SH-SY5Y (cell line): ENCODE data around the gene KIF4B.

ENCODE experiments used
- GATA2 ChIP-seq: IDR thresholded peaks from 2 replicates; pipeline ENCODE4 v1.6.1; 2011; ENCODE audit warnings: mild to moderate bottlenecking, low read depth, low read length
- GATA3 ChIP-seq: IDR thresholded peaks from 2 replicates; pipeline ENCODE4 v1.6.1; 2011; ENCODE audit warnings: low read depth, mild to moderate bottlenecking, low read length, moderate library complexity

Gene KIF4B, protein sequence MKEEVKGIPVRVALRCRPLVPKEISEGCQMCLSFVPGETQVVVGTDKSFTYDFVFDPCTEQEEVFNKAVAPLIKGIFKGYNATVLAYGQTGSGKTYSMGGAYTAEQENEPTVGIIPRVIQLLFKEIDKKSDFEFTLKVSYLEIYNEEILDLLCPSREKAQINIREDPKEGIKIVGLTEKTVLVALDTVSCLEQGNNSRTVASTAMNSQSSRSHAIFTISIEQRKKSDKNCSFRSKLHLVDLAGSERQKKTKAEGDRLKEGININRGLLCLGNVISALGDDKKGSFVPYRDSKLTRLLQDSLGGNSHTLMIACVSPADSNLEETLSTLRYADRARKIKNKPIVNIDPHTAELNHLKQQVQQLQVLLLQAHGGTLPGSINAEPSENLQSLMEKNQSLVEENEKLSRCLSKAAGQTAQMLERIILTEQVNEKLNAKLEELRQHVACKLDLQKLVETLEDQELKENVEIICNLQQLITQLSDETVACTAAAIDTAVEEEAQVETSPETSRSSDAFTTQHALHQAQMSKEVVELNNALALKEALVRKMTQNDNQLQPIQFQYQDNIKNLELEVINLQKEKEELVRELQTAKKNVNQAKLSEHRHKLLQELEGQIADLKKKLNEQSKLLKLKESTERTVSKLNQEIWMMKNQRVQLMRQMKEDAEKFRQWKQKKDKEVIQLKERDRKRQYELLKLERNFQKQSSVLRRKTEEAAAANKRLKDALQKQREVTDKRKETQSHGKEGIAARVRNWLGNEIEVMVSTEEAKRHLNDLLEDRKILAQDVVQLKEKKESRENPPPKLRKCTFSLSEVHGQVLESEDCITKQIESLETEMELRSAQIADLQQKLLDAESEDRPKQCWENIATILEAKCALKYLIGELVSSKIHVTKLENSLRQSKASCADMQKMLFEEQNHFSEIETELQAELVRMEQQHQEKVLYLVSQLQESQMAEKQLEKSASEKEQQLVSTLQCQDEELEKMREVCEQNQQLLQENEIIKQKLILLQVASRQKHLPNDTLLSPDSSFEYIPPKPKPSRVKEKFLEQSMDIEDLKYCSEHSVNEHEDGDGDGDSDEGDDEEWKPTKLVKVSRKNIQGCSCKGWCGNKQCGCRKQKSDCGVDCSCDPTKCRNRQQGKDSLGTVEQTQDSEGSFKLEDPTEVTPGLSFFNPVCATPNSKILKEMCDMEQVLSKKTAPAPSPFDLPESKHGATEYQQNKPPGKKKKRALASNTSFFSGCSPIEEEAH

GRCh38 chr5:155013526-155013925 lies at the start of gene KIF4B:
Gene KIF4B, plus strand, starts transcription at chr5:155013755. Its CDS starts 105 bp downstream, at chr5:155013860.
- no peak for TF ChIP-seq GATA2
- no peak for TF ChIP-seq GATA3

DNA sequence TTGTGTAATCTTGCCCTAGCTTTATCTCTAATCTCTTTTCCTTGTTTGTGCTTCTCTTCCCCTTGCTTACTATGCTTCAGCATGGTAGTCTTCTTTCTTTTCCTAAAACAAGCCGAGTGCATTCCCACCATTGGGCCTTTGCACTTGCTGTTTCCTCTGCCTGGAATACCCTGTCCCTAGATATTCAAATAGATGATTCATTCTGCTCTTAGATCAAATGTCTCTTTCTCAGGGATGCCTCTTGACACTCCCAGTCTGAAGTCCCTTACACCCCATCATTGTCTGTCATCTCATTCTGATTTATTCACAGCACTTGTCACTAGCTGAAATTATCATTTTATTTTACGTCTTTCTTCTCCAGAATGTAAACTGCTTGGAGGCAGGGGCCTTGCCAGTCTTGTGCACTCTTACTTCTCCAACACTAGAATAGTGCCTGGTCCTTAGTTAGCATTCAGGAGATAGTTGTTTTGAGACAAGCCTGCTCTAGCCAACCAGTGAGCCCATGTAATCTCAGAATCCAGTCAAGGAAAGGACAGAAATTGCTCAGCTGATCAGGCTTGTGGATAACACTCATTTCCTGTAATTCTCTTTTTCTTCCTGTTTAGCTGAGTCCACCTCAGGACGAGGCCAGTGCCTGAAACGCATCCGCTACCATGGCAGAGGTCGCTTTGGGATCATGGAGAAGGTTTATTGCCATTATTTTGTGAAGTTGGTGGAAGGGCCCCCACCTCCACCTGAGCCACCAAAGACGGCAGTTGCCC lies 47.3 kb upstream of the KIF4B start:
- TF ChIP-seq GATA2: no peak
- no peak for TF ChIP-seq GATA3

DNA sequence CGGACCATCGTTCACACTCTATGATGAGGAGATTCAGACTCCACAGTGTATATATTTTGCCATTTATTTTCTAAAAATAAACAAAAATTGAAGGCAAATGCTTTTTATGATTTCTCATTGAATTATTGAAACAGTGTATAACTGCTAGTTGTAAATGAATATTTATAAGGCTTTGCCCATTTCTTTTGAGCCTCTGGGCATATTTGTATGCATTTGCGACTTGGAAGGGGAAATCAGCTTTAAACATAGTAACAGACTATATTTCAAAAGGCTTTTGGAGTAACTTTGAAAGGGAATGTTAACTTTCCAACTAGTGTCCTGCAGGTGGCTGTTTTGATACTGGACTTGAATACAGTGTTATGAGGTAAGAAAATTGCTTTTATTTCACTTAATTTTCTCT lies 46.7 kb upstream of the KIF4B start:
- TF ChIP-seq GATA3: no peak
- TF ChIP-seq GATA2: no peak

- TF ChIP-seq GATA2 (no peak), GATA3 (no peak)
Observed at GRCh38 chr5:154967421-154968024, 46.0 kb upstream of the KIF4B start.

DNA sequence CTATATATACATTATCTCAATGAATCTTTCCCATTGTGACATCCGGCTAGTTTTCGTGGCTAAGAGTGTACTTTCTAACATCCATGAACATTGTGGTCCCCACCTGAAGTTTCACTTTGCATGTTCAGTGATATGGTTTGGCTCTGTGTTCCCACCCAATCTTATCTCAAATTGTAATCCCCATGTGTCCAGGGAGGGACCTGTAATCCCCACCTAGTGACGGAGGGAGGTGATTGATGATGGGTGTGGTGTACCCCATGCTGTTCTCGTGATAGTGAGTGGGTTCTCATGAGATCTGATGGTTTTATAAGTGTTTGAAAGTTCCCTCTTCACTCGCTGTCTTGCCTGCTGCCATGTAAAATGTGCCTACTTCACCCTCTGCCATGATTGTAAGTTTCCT lies 44.6 kb upstream of the KIF4B start:
- TF ChIP-seq GATA3 (no peak), GATA2 (no peak)

DNA sequence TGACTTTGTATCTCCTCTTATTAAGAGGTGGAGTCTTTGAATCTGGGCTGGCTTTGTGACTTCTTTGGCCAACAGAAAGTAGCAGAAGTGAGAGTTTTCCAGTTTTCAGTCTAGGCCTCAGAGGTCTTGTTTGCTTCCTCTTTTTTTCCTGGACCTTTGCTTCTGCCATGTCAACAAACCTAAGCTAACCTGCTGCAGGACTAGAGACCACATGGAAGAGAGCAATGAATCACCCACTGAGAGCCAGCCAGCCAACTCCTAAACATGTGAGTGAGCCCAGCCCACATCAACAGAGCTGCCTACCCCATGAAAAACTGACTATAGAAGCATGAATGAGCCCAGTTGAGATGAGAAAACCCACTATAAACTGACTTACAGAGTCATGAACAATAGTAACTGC lies 42.8 kb upstream of the KIF4B start:
- TF ChIP-seq GATA3 (no peak), GATA2 (no peak)

DNA sequence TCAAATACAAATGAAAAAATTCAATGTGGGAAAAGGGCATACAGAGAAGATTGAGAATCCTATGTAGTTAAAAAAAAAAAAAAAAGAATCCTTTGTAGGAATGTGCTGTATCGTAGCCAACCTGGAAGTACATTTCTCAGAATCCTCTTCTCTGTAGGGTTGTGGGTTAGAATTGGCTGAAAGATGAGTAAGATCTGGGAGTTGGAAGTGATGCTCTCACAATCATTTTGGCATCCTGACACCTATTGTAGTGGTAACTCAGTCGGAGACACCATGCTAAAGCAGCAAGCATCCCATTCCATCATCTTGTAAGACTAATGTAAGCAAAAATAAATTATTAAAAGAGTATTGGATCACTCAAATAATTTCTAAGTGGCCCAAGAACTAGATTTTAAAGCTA lies 42.1 kb upstream of the KIF4B start:
- TF ChIP-seq GATA3 (no peak), GATA2 (no peak)

DNA sequence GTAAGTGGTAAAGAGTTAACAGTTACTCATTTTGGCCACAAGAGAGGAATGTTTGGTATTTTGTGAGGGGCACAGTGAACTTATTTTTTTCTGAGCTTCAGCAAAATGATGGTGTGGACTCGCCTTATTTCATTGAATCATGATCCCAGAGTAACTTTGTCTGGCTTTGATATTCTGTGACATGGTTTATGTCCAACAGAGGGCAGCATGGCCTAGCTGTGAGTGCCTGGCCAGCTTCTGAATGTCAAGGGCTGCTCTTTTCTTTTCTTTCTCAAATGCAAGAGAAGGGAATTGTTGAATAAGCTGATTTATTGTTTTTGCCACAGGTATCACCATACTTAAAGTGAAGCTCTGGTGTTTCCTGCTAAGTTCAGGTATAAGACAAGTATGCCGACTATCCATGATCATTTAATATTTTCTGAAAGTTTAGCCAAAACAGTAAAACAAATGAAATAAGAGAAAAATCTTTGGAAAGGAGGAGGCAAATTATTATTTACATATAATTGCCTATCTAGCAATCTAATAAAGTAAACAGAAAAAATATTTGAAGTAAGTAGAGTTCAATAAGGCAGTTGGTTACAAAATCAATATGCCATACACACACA lies 41.0 kb upstream of the KIF4B start:
- no peak for TF ChIP-seq GATA3
- TF ChIP-seq GATA2: no peak

DNA sequence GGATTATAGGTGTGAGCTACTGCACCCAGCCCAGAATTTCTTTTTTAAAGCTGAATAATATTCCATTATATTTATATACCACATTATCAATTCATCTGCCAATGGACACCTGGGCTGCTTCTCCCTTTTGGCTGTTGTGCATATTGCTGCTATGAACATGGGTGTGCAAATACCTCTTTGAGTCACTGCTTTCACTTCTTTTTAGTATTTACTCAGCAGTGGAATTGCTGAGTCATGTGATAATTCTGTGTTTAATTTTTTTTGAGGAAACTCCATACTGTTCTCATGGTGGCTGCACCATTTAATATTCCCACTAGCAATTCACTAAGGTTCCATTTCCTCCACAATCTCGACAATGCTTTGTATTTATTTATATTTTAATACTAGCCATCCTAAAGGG lies 36.1 kb upstream of the KIF4B start:
- no peak for TF ChIP-seq GATA2
- TF ChIP-seq GATA3: no peak

DNA sequence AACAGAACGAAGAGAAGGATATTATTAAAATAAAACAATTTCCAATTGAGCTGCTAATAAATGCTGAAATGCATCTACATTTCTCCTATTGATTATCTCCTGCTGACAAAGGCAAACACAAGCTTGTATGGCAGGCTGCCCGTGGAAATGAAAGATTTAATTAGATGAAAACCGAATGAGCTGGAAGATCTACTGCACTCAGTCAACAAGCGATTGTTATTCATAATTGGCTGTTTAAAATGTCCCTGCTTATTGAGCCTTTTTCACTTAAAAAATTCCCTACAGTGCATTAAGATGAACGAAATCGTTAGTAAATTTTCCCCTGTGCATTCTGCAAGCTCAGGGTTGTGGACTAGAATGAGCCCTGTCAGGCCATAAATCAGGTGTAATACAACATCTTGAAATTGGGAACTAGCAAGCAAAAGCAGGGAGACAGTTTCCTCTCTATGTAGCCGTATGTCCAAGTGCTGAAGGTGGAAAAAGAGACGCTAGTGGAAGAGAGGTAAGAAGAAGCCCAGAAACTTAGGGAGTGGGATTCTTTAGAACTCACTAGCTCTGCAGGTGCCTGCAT lies 28.5 kb upstream of the KIF4B start:
- TF ChIP-seq GATA3 (no peak), GATA2 (no peak)

GRCh38 chr5:154986151-154986550 lies 27.4 kb upstream of the KIF4B start:
- TF ChIP-seq GATA2 (no peak), GATA3 (no peak)

- TF ChIP-seq GATA2 (no peak), GATA3 (no peak)
Observed at GRCh38 chr5:154989626-154990025, 23.9 kb upstream of the KIF4B start.
